ENCODE results near the gene CYP27C1.

CYP27C1 gene

GRCh38 chr2:127193164-127193966 lies 26.7 kb downstream of the CYP27C1 start:
- DNase-seq (ENCODE audit: low spot score) = no peak

GRCh38 chr2:127191331-127192219 lies 28.5 kb downstream of the CYP27C1 start:
- no peak for DNase-seq (ENCODE audit: low spot score)

GRCh38 chr2:127188797-127189196 lies 31.3 kb downstream of the CYP27C1 start:
- DNase-seq (ENCODE audit: low spot score) = no peak

GRCh38 chr2:127187831-127188230 lies 32.3 kb downstream of the CYP27C1 start:
- no peak for DNase-seq (ENCODE audit: low spot score)

- no peak for DNase-seq (ENCODE audit: low spot score)
These were observed 32.9 kb downstream of the CYP27C1 start for GRCh38 chr2:127187081-127187775.

GRCh38 chr2:127185705-127186104 lies 34.4 kb downstream of the CYP27C1 start:
- no peak for DNase-seq (ENCODE audit: low spot score)

GRCh38 chr2:127185093-127185492 lies 35.0 kb downstream of the CYP27C1 start:
- DNase-seq (ENCODE audit: low spot score) = no peak

- no peak for DNase-seq (ENCODE audit: low spot score)
These were observed 36.3 kb downstream of the CYP27C1 start for GRCh38 chr2:127183771-127184170.

- no peak for DNase-seq (ENCODE audit: low spot score)
These were observed 37.3 kb downstream of the CYP27C1 start for GRCh38 chr2:127182626-127183458.

GRCh38 chr2:127181851-127182250 lies 38.2 kb downstream of the CYP27C1 start:
- no peak for DNase-seq (ENCODE audit: low spot score)

- no peak for DNase-seq (ENCODE audit: low spot score)
These were observed 40.3 kb downstream of the CYP27C1 start for GRCh38 chr2:127179766-127180165.

- no peak for DNase-seq (ENCODE audit: low spot score)
These were observed 42.4 kb downstream of the CYP27C1 start for GRCh38 chr2:127177617-127178263.

GRCh38 chr2:127176371-127177311 lies 43.5 kb downstream of the CYP27C1 start:
- DNase-seq (ENCODE audit: low spot score) = peak; percentile 29

- no peak for DNase-seq (ENCODE audit: low spot score)
These were observed 44.2 kb downstream of the CYP27C1 start for GRCh38 chr2:127175751-127176354.

- DNase-seq (ENCODE audit: low spot score) = no peak
These were observed 44.9 kb downstream of the CYP27C1 start for GRCh38 chr2:127175041-127175721.

GRCh38 chr2:127174640-127175039 lies 45.5 kb downstream of the CYP27C1 start:
- no peak for DNase-seq (ENCODE audit: low spot score)

GRCh38 chr2:127174136-127174535 lies 46.0 kb downstream of the CYP27C1 start:
- no peak for DNase-seq (ENCODE audit: low spot score)

- no peak for DNase-seq (ENCODE audit: low spot score)
These were observed 47.0 kb downstream of the CYP27C1 start for GRCh38 chr2:127173057-127173456.

- no peak for DNase-seq (ENCODE audit: low spot score)
These were observed 47.8 kb downstream of the CYP27C1 start for GRCh38 chr2:127172306-127172705.

Measured in cerebellar cortex (tissue), 1 donor.